Measurements from ENCODE around the gene SH3TC2.

The SH3TC2 gene

GRCh38 chr5:149037817-149038216 lies 25.0 kb downstream of the SH3TC2 start:
- no peak for TF ChIP-seq CTCF (conservative IDR thresholded peaks at IDR 0.05; ENCODE audit: low read depth, low read length)
- no peaks in the 10 kb centered on the region for H3K36me3 ChIP-seq (ENCODE audit: insufficient read depth)
- peak overlapping the region; percentile 15; the same call in 1 of the 2 replicates for H3K27ac ChIP-seq
- H3K79me2 ChIP-seq (ENCODE audit: insufficient read depth, low read depth), result no peaks in the 10 kb centered on the region
- no peak overlapping the region for H3K9ac ChIP-seq
- H3K4me1 ChIP-seq (ENCODE audit: low read depth, poor library complexity, severe bottlenecking), result peaks cover 34% of the 10 kb centered on the region
- no peak overlapping the region for H2AFZ ChIP-seq (ENCODE audit: low read depth)
- no peaks in the 10 kb centered on the region for H4K20me1 ChIP-seq (ENCODE audit: insufficient read depth)
- peak overlapping the region; percentile 30; the same call in 1 of the 2 replicates for H3K4me2 ChIP-seq
- H3K4me3 ChIP-seq (IDR thresholded peaks at IDR 0.05; ENCODE audit: insufficient read depth, low read depth, low read length), result no peak overlapping the region
- no peaks in the 10 kb centered on the region for H3K27me3 ChIP-seq (ENCODE audit: insufficient read depth, low read depth)

- peaks cover 42% of the 10 kb centered on the region for H3K4me1 ChIP-seq (ENCODE audit: low read depth, poor library complexity, severe bottlenecking)
- no peaks in the 10 kb centered on the region for H3K79me2 ChIP-seq (ENCODE audit: insufficient read depth, low read depth)
- no peak overlapping the region for H2AFZ ChIP-seq (ENCODE audit: low read depth)
- H3K36me3 ChIP-seq (ENCODE audit: insufficient read depth), result no peaks in the 10 kb centered on the region
- H3K27ac ChIP-seq, result no peak overlapping the region
- H4K20me1 ChIP-seq (ENCODE audit: insufficient read depth), result no peaks in the 10 kb centered on the region
- no peak overlapping the region for H3K4me3 ChIP-seq (IDR thresholded peaks at IDR 0.05; ENCODE audit: insufficient read depth, low read depth, low read length)
- TF ChIP-seq CTCF (conservative IDR thresholded peaks at IDR 0.05; ENCODE audit: low read depth, low read length), result no peak
- peak overlapping the region; percentile 30; the same call in 1 of the 2 replicates for H3K4me2 ChIP-seq
- no peak overlapping the region for H3K9ac ChIP-seq
- no peaks in the 10 kb centered on the region for H3K27me3 ChIP-seq (ENCODE audit: insufficient read depth, low read depth)
Measured at GRCh38 chr5:149036970-149037369, 25.9 kb downstream of the SH3TC2 start.

DNA sequence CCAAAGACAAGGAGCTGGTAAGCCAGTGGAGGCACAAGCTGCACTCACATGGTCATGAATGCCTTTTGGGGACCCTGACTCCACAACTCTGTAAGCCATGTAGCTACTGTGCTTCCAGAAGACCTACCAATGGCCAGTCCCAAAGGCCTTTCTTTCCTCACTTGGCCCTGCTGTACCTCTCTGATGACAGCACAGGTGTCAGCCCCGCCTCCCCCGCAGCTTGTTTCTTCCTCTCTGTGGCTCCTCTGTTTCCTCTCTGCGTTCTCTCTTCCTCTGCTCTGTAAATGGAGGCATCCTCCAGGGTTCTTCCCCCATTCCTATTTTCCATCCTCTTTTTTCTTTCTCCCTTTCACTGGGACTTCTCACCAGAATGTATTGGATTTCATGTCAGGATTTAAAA lies 26.7 kb downstream of the SH3TC2 start:
- no peak overlapping the region for H3K27ac ChIP-seq
- no peaks in the 10 kb centered on the region for H3K79me2 ChIP-seq (ENCODE audit: insufficient read depth, low read depth)
- no peak for TF ChIP-seq CTCF (conservative IDR thresholded peaks at IDR 0.05; ENCODE audit: low read depth, low read length)
- H4K20me1 ChIP-seq (ENCODE audit: insufficient read depth), result no peaks in the 10 kb centered on the region
- H3K4me2 ChIP-seq, result no peak overlapping the region
- H3K9ac ChIP-seq, result no peak overlapping the region
- no peak overlapping the region for H2AFZ ChIP-seq (ENCODE audit: low read depth)
- no peaks in the 10 kb centered on the region for H3K36me3 ChIP-seq (ENCODE audit: insufficient read depth)
- H3K4me3 ChIP-seq (IDR thresholded peaks at IDR 0.05; ENCODE audit: insufficient read depth, low read depth, low read length), result no peak overlapping the region
- no peaks in the 10 kb centered on the region for H3K27me3 ChIP-seq (ENCODE audit: insufficient read depth, low read depth)
- H3K4me1 ChIP-seq (ENCODE audit: low read depth, poor library complexity, severe bottlenecking), result peaks cover 49% of the 10 kb centered on the region

DNA sequence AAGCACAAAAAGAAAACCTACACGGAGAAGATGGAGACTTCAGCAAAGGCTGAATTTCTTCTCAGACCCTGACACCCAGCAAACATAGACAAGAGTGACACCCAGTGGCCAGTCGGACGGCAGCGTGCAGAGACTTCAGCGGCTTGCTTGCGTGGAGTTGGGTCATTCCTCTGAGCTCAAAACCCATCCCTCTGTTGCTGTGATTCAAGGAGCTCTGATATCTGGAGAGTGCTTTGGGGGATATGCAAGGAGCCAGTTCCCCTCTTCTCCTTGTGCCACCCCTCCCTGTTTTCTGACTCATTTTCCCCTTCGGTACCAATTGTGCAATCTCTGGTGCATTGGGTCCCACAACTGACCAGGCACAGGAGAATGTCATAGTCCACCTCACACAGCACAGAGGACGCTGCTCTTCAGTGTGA lies 27.5 kb downstream of the SH3TC2 start:
- no peak overlapping the region; the same call in 1 of the 2 replicates for H2AFZ ChIP-seq (ENCODE audit: low read depth)
- peak; percentile 71 for TF ChIP-seq CTCF (conservative IDR thresholded peaks at IDR 0.05; ENCODE audit: low read depth, low read length)
- H3K4me1 ChIP-seq (ENCODE audit: low read depth, poor library complexity, severe bottlenecking), result peaks cover 57% of the 10 kb centered on the region
- no peaks in the 10 kb centered on the region for H4K20me1 ChIP-seq (ENCODE audit: insufficient read depth)
- H3K9ac ChIP-seq, result no peak overlapping the region
- no peaks in the 10 kb centered on the region for H3K27me3 ChIP-seq (ENCODE audit: insufficient read depth, low read depth)
- no peak overlapping the region for H3K27ac ChIP-seq
- no peaks in the 10 kb centered on the region for H3K36me3 ChIP-seq (ENCODE audit: insufficient read depth)
- no peak overlapping the region for H3K4me2 ChIP-seq
- no peak overlapping the region for H3K4me3 ChIP-seq (IDR thresholded peaks at IDR 0.05; ENCODE audit: insufficient read depth, low read depth, low read length)
- H3K79me2 ChIP-seq (ENCODE audit: insufficient read depth, low read depth), result no peaks in the 10 kb centered on the region

All from KMS-11 (cell line).